ENCODE data around the gene C1QTNF2.

DNA sequence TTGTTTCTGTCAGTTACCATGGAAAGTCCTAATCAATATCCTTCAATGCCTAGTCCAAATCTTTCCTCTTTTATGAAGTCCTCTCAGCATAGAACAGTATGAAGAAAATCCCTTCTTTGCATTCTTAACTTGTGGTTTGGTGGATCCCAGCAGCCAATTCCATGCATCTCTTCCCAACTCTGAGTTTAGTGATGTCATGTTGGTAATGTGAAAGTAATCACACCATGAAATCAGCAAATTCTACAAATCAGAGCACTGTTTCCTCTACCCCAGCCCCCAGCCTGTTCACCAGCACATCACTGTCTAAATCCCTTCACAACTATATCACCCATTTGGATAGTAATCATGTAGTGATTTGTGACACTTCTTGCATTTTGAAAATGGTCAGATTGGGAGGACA lies 4.7 kb upstream of the C1QTNF2 start:
- TF ChIP-seq, protein P1, sequence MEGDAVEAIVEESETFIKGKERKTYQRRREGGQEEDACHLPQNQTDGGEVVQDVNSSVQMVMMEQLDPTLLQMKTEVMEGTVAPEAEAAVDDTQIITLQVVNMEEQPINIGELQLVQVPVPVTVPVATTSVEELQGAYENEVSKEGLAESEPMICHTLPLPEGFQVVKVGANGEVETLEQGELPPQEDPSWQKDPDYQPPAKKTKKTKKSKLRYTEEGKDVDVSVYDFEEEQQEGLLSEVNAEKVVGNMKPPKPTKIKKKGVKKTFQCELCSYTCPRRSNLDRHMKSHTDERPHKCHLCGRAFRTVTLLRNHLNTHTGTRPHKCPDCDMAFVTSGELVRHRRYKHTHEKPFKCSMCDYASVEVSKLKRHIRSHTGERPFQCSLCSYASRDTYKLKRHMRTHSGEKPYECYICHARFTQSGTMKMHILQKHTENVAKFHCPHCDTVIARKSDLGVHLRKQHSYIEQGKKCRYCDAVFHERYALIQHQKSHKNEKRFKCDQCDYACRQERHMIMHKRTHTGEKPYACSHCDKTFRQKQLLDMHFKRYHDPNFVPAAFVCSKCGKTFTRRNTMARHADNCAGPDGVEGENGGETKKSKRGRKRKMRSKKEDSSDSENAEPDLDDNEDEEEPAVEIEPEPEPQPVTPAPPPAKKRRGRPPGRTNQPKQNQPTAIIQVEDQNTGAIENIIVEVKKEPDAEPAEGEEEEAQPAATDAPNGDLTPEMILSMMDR (IDR thresholded peaks at IDR 0.05) = no peak
- TF ChIP-seq POLR2A (IDR thresholded peaks at IDR 0.05) = no peak
